NCI-H524 treated with DMSO at 0.1 percent for 48 hours (cell line): ENCODE data around the gene ADGRF1.
"Not testable (repeated sequence)": the region's sequence is repeated elsewhere in the genome, so short reads cannot be mapped to it uniquely, and the experiment has no call there.

Experiments
- DNase-seq: peaks from one replicate; lab custom pipeline; 2025; lab: John Stamatoyannopoulos, UW

ADGRF1 gene

DNA sequence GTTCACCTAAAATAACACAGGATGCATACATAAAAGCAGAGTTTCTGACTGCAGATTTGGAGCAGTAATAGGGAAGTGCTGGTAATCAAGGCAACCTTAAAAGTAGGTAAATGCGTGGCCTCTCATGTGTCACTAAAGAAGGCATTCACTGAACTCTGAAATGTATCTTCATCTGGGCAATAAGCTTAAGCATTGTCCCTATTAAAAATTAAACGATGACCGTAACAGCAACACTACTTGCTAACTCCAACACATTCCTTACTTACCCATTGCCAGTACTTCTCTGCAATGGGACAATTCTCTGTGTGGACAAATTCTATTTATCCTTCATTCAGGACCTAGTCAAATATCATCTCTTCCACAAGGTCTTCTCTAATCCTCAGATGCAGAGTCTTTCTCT lies 19.9 kb downstream of the ADGRF1 start:
- DNase-seq = no peak

DNA sequence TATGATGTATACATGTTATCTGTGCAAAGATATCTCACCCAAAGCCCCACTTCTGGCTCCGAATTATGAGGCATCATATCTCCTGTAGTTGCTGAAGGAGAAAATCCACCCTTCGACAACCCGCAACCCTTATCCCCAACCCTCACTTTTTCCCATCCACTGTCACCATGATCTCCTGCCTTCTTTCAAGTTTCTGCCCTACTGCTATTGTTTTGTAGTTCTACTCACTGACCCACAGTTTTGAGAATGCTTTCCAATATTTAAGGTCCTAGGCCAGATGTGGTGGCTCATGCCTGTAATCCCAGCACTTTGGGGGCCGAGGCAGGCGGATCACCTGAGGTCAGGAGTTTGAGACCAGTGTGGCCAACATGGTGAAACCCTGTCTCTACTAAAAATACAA lies 22.2 kb downstream of the ADGRF1 start:
- DNase-seq = no peak

DNA sequence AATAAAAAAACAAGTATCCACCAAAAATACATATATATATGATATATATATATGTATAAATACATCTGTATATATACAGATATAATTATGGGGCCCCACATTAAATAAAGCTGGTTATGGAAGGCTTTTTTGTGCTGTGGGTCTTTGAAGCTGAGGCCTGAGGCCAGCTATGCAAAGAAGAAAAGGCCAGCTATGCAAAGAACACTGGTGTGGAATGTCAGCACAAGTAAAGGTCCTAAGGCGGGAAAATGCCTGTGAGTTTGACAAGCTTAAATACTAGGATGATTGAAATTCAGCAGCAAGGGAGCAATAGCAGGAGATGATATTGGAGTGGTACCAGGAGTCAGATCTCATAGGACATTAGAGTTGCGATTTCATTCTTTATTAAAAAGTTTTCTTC lies 25.2 kb downstream of the ADGRF1 start:
- no peak for DNase-seq

DNA sequence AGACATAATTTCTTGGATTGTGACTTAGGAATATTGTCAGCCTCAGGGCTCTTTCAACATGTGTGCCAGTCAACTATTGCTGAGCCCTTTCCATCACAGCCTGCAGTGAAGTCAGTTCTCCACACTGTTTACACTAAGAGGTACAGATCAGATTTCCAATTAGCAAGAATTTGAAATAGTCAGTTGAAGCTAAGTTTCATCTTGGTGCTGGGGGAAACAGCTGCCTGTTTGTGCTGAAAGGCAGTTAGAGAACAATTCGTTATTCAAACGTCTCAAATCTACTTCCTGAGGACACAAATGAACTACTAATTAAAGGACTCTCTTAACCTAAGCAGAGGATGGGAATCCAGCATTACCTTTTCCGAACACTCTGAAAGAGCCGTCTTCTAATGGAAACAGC lies 25.9 kb downstream of the ADGRF1 start:
- DNase-seq = no peak

DNA sequence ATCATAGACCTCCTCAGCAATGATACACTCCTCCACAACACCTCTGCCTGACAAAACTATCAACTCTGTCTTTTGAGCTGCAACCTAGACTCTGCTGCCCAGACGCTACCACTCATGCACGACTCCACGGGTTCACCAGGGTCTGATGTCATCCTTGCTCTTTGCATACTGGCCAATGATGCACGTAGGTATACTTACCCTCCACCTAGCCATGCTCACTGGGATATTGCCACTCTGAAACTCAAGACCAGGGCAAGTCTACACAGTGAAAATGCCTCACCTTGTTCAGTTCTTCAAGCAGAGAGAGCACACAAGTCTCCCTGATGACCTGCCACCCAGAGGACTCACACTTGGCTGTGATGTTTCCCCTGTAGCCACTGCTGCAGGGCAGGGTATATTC lies 27.7 kb downstream of the ADGRF1 start:
- DNase-seq = no peak

DNA sequence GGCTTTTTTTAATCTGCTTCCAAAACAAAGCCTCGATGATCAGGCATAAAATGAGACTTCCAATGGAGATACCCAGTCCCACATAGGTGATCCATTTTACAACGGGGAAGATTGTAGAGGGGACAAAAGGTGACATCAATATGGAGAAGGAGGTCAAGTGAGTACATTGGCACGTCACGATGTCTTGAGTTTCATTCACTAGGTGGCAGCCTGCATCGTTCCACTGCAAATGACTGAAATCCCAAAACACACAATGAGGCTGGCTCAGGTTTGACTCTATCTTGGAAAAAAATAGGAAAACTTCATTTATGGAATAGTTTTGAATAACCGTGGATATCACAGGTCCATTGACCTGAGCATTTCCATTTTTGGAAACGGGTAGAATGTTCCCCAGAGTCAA lies 32.5 kb downstream of the ADGRF1 start:
- no peak for DNase-seq

DNA sequence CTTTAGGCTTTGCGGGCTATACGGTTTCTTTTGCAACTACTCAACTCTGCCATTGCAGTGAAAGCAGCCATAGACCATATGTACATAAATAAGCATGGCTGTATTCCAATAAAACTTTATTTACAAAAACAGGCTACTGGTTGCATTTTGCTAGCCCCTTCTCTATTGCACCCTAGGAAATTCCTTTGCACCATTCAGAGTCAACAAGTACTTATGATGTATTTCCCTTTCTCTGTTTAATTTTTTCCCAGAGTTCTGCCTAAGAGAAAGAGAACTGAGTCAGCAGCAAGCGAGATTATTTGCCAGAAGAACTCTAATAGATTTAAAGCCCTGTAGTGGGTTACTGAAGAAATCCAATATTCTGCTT lies 33.8 kb downstream of the ADGRF1 start:
- no peak for DNase-seq

DNA sequence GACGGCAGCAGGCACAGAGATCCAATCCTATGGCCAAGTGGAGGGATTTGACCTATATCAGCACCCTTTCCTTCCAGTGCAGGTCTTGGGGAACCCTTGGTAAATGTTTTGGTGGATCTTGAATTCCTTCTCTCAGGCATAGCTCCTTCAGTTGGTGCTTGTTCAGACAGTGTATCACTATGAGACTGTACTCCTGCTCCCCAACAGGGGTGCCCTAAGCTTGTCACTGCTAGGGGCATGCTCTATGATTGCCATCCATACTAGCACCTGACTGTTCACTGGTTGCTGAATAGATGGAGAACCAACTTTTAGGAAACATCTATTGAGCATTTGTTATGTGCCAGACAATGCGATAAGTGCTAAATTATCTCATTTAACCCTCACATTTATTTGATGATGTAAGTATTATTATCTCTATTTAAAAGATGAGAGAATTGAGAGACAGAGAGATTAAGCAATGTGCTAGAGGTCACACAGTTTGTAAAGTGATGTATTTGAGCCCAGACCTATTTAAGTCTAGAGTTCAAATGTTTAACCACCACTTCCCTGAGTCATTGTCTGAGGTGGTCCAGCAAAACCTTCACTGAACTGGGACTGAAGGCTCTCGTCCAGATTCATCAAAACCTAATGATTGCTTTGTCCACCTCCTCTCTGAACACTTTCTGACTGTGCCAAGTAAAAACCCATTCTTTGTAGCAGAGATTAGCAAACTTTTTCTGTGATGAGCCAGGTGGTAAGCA lies 34.3 kb downstream of the ADGRF1 start:
- DNase-seq = no peak

DNA sequence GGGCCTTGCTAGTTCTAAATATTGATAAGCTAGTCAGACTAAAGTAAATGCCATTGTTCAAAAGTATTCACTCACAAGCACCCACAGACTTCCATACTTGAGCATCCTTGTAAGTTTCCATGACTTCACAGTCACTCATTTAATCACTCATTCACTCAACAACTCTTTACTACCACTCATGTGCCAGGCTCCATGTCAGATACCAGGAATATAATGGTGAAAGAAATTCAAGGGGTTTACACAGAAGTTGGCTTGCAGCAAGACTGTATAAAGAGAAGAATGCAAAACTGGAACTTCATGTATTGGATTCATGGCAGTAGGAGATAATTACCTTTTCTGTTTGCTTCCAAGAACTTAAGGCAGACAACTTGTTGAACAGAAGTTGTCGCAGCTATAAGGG lies 36.6 kb downstream of the ADGRF1 start:
- no peak for DNase-seq

DNA sequence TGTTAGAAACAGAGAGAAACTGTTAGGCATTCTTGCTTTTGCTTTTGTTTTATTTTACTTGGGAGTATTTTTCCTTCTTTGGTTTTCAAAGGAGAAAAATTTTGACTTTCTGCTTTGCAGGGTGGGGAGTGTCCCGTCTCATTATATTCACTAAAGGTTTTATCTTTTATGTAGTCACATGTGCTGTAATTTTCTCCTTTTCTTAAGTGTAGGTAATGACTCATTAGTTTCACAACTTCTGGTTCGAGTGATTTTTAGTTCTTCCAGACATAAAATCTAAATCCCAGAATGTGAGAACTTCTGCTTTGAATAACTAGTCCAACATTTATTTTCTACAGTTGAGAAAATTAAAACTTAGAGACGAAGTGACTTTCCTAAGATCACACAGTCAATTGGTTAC lies 37.7 kb downstream of the ADGRF1 start:
- no peak for DNase-seq

DNA sequence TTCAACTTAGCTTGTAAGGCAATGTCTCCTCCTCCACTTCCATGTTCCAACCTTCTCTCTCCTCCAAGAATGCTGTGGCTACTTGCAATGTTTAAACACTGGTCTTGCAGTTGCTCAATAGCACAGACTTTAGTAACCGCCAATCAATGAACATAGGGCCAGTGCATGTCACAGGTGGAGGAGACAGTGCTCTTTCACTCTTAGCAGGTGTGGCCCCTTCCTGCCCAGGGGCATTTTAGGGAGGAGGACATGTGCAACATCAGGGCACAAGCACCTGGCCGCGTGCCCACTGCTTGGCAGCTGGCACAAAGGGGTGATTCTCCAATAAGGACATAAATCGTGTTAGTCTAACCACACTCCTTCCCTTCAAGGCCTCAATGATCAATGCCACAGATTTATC lies 41.3 kb downstream of the ADGRF1 start:
- no peak for DNase-seq

DNA sequence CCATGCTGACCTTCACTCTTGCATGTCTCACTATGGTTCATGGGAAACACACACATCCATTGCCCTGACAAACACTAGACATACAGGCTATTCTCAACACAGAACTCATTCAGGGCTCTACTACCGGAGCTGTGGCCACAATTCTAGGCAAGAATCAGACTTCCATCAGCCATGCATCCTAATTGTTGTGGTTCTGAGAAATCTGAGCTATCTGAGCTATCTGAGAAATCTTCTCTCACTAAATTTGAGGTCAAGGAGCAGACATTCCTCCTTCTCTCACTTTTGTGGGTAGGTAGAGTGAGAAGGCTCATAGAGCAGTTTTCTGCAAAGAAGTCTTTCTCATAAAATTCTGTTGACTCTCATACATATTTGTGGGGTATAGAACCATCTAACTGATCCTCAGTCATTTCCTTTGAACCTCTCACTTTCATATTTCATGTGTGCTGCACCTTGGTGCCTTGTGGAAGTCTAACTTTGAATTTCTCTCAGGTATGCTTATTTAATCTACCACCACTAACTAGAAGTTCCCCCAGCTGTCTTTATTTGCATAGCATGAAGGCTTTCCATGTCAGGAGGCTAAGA lies 43.6 kb downstream of the ADGRF1 start:
- no peak for DNase-seq

DNA sequence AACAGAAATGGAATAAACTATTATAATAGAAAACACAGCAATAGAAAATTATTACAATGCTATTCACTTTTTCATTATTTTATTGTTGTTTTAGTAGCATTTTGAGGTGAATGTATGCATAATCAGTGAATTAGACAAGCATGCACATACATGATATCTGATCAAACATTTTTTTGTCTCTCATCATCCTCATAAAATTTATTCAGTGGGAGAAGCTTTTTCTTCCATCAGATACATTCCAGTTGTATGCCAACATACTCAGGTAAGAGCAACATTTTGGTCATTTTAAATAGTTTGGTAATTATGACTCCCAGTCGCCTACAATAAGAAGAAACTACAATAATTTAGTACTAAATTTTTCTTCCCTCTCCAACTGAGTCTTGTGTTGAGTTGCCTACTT lies 44.5 kb downstream of the ADGRF1 start:
- no peak for DNase-seq

DNA sequence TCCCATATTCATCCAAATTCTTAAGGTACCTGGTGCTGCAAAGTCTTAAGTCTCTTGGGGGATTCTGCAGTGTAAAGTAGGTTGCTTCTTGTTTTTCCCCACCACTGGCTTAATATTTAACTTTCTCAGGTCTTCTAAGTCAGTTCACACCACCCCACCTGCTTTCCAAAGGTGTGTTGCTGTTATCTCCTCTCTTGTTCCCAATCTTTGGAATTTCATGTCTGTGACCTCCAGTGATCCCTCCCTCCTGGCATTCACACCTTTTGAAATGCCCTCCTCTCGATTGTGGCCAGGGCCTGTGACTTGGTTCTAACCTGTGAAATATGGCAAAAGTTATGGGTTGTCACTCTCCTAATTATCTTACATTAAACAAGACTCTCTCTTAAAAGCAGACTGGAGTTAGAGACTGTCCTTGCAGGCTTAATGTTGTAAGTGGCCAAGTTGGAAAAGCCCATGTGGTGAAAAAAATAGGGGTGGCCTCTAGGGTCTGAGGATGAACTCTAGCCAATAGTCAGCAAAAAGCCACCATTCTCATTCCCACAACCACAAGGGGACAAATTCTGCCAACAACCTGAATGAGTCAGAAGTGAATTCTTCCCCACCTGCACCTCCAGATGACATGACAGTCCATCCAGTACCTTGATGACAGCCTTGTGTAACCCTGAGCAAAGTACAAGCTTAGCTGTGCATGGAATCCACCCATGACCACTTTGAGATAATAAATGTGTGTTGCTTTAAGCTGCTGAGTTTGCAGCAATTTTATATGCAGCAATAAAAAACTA lies 45.1 kb downstream of the ADGRF1 start:
- DNase-seq = no peak

DNA sequence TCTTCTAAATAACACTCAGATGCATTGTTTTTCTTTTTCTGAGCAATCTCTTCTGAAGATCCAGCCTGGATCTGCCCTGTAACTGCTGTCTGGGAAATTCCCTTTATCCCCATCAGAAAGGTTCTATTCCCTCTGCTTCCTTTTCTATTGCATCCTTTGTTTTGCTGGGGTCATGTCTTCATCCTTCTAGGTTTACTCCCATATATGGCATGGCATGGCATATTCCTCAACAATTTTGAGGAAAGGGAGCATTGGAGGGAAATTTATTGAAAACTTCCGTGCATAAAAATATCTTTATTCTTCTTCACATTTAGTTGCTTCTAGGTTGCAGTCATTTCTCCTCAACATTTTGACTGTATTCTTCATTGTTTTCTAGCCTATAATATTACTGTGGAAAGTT lies 47.2 kb downstream of the ADGRF1 start:
- no peak for DNase-seq

DNA sequence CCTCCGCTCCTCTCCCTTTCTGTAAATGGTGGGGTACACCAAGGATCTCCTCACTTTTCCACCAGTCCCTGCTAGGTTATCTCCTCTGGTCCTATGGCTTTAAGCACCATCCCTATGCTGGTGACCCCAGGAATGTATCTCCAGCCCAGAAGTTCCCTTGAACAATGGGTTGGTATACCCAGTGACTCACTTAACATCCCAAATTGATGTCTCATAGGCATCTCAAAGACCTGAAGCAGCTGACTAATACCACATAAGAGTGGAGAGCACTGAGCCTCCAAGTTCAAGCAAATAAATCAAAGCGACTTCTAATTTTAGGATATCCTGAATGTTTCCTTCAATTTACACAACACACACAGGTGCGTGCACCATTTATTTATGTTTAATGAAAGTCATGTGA lies 48.3 kb downstream of the ADGRF1 start:
- DNase-seq = no peak

DNA sequence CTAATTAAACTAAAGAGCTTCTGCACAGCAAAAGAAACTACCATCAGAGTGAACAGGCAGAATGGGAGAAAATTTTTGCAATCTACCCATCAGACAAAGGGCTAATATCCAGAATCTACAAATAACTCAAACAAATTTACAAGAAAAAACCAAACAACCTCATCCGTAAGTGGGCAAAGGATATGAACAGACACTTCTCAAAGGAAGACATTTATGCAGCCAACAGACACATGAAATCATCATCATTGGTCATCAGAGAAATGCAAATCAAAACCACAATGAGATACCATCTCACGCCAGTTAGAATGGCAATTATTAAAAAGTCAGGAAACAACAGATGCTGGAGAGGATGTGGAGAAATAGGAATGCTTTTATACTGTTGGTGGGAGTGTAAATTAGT lies 49.7 kb downstream of the ADGRF1 start:
- not testable (repeated sequence) for DNase-seq

DNA sequence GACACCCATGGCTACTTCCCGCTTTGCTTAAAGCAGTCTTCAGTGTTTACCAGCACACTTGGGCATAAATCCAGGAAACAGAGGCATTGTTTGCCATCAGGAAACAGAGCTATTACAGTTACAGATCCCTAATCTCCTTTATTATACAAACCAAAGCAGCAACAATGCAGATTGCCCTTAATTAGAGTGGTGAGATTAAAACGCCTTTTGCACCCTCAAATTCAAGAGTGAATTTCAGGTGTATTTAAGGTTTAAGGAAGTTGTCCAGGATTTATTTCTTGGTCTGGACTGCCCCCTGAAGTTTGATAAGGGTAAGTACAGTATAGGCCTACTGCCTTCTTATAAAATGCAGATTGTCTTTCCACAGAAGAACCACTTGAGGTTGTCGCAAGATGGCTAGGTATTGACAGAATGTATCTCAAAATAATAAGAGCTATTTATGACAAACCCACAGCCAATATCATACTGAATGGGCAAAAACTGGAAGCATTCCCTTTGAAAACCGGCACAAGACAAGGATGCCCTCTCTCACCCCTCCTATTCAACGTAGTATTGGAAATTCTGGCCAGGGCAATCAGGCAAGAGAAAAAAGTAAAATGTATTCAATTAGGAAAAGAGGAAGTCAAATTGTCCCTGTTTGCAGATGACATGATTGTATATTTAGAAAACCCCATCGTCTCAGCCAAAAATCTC lies 51.2 kb downstream of the ADGRF1 start:
- DNase-seq = peak; percentile 1

DNA sequence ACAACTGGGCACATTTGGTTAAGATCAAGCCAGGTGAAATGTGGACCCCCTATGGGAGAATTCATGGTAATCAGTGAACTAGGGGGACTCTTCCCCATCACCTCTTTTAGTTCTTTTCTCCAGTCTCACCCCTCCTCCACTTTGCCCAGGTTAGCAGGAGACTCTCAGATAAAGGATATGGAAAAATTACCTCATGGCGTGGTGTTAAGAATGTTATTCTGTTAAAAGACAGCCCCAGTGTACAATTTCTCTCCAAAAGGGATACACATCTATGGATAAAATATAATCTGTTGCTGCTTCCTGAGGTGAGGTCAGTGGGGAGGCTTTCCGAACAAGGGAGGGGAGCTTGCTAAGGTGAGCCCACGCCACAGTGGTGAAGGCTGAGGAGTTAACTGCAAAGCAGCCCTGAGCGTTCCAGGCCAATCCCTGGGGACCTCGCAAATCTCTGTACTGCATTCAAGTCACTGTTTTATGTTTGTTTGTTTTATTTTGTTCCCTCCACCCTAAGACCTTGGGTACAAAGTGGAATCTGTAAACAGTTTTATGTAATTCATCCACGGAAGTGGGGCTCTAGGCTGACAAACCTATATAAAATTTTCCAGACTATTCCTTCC lies 52.0 kb downstream of the ADGRF1 start:
- DNase-seq = no peak

DNA sequence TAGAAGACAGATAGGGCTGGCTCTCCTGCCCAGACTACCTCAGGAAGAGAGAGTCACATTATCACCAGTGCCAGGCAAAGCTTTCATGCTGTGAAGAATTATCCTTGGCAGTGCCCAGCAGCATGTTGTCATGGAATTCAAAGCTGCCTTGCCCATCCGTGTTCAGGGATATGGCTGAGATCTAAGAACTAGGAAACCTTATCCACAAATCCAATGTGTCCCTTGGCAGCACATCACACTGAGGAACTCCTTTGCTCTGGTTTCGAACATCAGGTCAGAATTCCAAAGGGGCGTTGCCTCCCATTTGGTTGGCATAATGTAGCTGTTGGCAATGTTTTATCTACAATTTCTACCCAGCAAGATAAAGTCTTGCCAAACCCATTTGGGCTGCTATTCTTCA lies 52.7 kb downstream of the ADGRF1 start:
- DNase-seq = no peak

DNA sequence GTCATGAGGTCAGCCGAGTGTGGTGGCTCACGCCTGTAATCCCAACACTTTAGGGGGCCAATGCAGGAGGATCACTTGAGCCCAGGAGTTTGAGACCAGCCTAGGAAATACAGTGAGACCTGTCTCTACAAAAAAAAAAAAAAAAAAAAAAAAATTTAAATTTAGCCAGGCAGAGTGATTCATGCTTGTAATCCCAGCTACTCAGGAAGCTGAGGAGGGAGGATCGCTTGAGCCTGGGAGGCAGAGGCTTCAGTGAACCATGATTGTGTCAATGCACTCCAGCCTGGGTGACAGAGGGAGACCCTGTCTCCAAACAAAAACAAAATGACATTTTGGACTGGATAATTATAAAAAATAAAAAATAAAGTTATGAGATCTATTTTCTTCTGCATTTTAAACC lies 56.2 kb downstream of the ADGRF1 start:
- DNase-seq = no peak

DNA sequence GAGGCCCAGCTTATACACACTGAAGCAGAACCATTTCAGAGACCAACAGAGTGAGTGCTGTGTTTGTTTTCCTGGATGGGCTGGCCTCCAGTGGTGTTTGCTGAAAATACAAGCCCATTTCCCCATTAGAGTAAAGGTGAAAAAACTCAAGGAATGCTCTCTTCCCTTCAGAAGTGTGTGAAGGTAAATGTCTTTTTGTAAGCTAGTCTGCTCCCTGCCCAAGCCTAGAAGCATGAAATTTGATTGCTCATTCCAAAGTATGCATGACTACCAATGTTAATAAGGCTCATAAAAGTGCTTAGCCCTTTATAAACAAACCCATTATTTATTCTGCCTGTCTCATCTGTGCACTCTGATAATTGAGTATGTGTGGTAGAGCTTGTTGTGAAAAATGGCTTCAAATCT lies 59.1 kb downstream of the ADGRF1 start:
- DNase-seq = no peak
